Right lobe of liver (tissue), 6 donors: ENCODE data around the gene AHCYL2. TPM values are rescaled to one million over a fixed set of nuclear protein-coding genes. Genes with fewer than 3 reads are reported as not detected.

ENCODE experiments used
- ATAC-seq, 4 donors: fragments of 200-7000 bp; cut with Tn5 transposase; one replicate each; pipeline ENCODE4 v1.9.1; 2020; ENCODE audit warnings: mild to moderate bottlenecking in 4 of 4, moderate library complexity in 4 of 4
- DNase-seq, 3 donors: peaks; one replicate each; pipeline ENCODE4 v3.0.0-alpha.2; 2020
- H3K27ac ChIP-seq, 3 donors: fragments of 200-600 bp; one replicate each; pipeline ENCODE4 v1.8.0; 2022
- H3K27me3 ChIP-seq, 2 donors: fragments of 200-600 bp; one replicate each; pipeline ENCODE4 v1.8.0; 2022
- H3K36me3 ChIP-seq, 4 donors: fragments of 200-600 bp; sonication (generic) in 1 of 4; one replicate each; pipeline versions ENCODE4 v1.5.1 to v1.8.0; 2017 to 2022; ENCODE audit warnings: control low read depth in 1 of 4
- H3K4me1 ChIP-seq, 4 donors: fragments of 200-600 bp; sonication (generic) in 1 of 4; one replicate each; pipeline versions ENCODE4 v1.5.1 to v1.8.0; 2017 to 2022; ENCODE audit warnings: control low read depth in 1 of 4
- H3K4me3 ChIP-seq, 3 donors: fragments of 200-600 bp; one replicate each; pipeline ENCODE4 v1.8.0; 2022
- H3K9me3 ChIP-seq, 4 donors: fragments of 200-600 bp; sonication (generic) in 1 of 4; one replicate each; pipeline versions ENCODE4 v1.5.1 to v1.8.0; 2017 to 2022; ENCODE audit warnings: control low read depth in 1 of 4
- CTCF ChIP-seq, 4 donors: fragments of 200-600 bp in 3 of 4; fragments of 450-650 bp in 1 of 4; IDR thresholded peaks; one replicate each; pipeline versions ENCODE4 v1.5.1 to v1.8.0; 2016 to 2022; ENCODE audit warnings: antibody characterized with exemption in 4 of 4, mild to moderate bottlenecking in 2 of 4
- POLR2A ChIP-seq: fragments of 450-650 bp; IDR thresholded peaks from one replicate; pipeline ENCODE4 v1.6.1; 2017; ENCODE audit warnings: antibody characterized with exemption, mild to moderate bottlenecking
- WGBS: methylation state at CpG from one replicate; pipeline ENCODE4 v1.1.6; 2018; ENCODE audit warnings: low coverage, low lambda C conversion rate; ENCODE audit not compliant: insufficient coverage; ENCODE audit errors: missing lambda C conversion rate; 5-methylcytosine and 5-hydroxymethylcytosine counted together
- intact Hi-C, 2 donors: fragments of 100-400 bp; cut with DNase I; formaldehyde crosslinking; loops; one replicate each; pipeline versions ENCODE4 v1.11.2 to v1.14.1; 2022
- total RNA-seq, 6 experiments: library from RNA; depleted of rRNA in 2 of 6; stranded (reverse); fragments of >200 nt in 2 of 6; fragmentation: NEBNext Ultra II Directional in 3 of 6; extraction: Animal tissue kit (Norgen Biotek cat#: 25700) in 3 of 6; gene quantifications; one replicate each; pipeline versions ENCODE4 v1.1.0 to v1.2.4, GENCODE V29; 2016 to 2023
- donor health status: DM: no; HTN: yes; CAD: no.
- donor health status: DM: no; HTN: no; CAD: no.
- donor health status: DM: no; HTN: no; CAD: no.
- donor health status: DM: no; HTN: yes; CAD: no.
- donor health status: DM: no; HTN: yes; CAD: no.

Gene AHCYL2
- total RNA-seq, 6 experiments from 2014 or later = 6.1 to 9.3 (median 8.0) TPM

GRCh38 chr7:129228633-129229032, 3.8 kb downstream of the AHCYL2 start:
- no peaks in the 10 kb centered on the region for H3K27me3 ChIP-seq
- no peak for ATAC-seq
- no peaks in the 10 kb centered on the region for H3K36me3 ChIP-seq
- H3K4me3 ChIP-seq = no peak overlapping the region
- H3K27ac ChIP-seq = no peak overlapping the region
- H3K4me1 ChIP-seq = peaks cover 0 to 12% (median 6%) of the 10 kb centered on the region in 4 donors
- DNase-seq = no peak
- TF ChIP-seq POLR2A (no peak), CTCF (IDR thresholded peaks at IDR 0.05) (no peak)
- 79% methylated on average over 2 of the region's 2 CpGs for WGBS
- intact Hi-C loops = no loop called here
- H3K9me3 ChIP-seq = no peaks in the 10 kb centered on the region

- DNase-seq (no peak), ATAC-seq (no peak)
- no peaks in the 10 kb centered on the region for H3K36me3 ChIP-seq
- H3K4me3 ChIP-seq = no peak overlapping the region
- no peaks in the 10 kb centered on the region for H3K9me3 ChIP-seq
- intact Hi-C loops = no loop called here
- TF ChIP-seq POLR2A = no peak
- TF ChIP-seq CTCF (IDR thresholded peaks at IDR 0.05) = no peak
- no peak overlapping the region for H3K27ac ChIP-seq
- WGBS = 90% methylated on average over 5 of the region's 5 CpGs
- H3K4me1 ChIP-seq = peaks cover 0 to 8% (median under 1%) of the 10 kb centered on the region in 4 donors
- H3K27me3 ChIP-seq = no peaks in the 10 kb centered on the region
Observed at GRCh38 chr7:129231666-129232065, 6.8 kb downstream of the AHCYL2 start.

DNA sequence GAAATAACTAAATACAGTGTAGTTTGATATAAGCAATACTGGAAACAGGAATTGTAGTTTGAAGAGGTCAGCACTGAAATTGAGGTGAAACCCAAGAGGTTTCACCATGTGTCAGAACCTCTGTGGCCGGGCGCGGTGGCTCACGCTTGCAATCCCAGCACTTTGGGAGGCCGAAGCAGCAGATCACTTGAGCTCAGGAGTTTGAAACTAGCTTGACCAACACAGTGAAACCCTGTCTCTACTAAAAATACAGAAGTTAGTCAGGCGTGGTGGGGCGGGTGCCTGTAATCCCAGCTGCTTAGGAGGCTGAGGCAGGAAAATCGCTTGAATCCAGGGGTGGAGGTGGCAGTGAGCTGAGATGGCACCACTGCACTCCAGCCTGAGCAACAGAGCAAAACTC, 13.7 kb downstream of the AHCYL2 start:
- intact Hi-C loops = no loop called here
- H3K36me3 ChIP-seq = no peaks in the 10 kb centered on the region
- DNase-seq (no peak), ATAC-seq (no peak)
- no peaks in the 10 kb centered on the region for H3K4me1 ChIP-seq
- TF ChIP-seq CTCF (IDR thresholded peaks at IDR 0.05) = no peak
- no peak for TF ChIP-seq POLR2A
- no peaks in the 10 kb centered on the region for H3K27me3 ChIP-seq
- no peak overlapping the region for H3K27ac ChIP-seq
- no peak overlapping the region for H3K4me3 ChIP-seq
- no peaks in the 10 kb centered on the region for H3K9me3 ChIP-seq
- WGBS = 70% methylated on average over 6 of the region's 8 CpGs

DNA sequence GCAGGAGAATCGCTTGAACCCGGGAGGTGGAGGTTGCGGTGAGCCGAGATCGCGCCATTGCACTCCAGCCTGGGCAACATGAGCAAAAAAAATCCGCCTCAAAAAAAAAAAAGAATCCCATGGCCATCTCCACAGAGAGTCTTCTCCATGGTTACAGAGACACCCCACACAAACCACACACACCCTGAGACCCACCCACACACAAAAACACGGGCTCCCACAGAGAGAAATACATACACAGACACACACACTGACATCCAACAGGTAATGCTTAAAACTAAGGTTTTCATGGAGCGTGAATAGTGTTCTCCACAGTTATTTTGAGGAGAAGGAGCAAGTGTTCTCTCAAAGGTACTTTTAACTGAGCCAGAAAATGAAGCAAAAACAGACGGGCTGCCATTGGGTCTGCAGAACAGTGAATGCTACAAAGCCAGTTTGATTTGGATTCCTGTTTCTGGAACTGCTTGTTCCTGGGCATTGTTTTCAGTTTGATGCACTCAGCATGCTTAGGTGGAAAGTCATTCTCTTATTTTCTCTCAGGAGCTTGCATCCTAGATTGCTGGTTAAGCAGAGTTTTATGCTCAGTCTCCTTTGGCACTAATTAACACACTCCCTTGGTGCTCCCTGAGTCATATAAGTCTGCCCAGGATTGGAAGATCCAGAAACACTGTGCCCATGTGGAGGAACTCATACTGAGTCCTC, 15.4 kb downstream of the AHCYL2 start:
- TF ChIP-seq CTCF (IDR thresholded peaks at IDR 0.05) (no peak), POLR2A (no peak)
- DNase-seq (no peak), ATAC-seq (no peak)
- no peaks in the 10 kb centered on the region for H3K36me3 ChIP-seq
- no peak overlapping the region for H3K4me3 ChIP-seq
- intact Hi-C loops = no loop called here
- H3K27ac ChIP-seq = no peak overlapping the region
- H3K27me3 ChIP-seq = no peaks in the 10 kb centered on the region
- WGBS = 92% methylated on average over 9 of the region's 10 CpGs
- no peaks in the 10 kb centered on the region for H3K9me3 ChIP-seq
- H3K4me1 ChIP-seq = no peaks in the 10 kb centered on the region

GRCh38 chr7:129244220-129244619, 19.4 kb downstream of the AHCYL2 start:
- 91% methylated on average over 1 of the region's 1 CpG for WGBS
- TF ChIP-seq POLR2A = no peak
- TF ChIP-seq CTCF (IDR thresholded peaks at IDR 0.05) = no peak
- H3K27me3 ChIP-seq = no peaks in the 10 kb centered on the region
- ATAC-seq = no peak
- no peaks in the 10 kb centered on the region for H3K4me1 ChIP-seq
- DNase-seq = no peak
- no peaks in the 10 kb centered on the region for H3K36me3 ChIP-seq
- intact Hi-C loops = no loop called here
- H3K27ac ChIP-seq = no peak overlapping the region
- no peaks in the 10 kb centered on the region for H3K9me3 ChIP-seq
- no peak overlapping the region for H3K4me3 ChIP-seq
